HK-2 (cell line): Measurements from ENCODE around the gene TRPC4AP.
A peak's percentile ranks its signal among the peaks of the same experiment; 100 is the strongest.
"Not testable (repeated sequence)": the region's sequence is repeated elsewhere in the genome, so short reads cannot be mapped to it uniquely, and the experiment has no call there.

Experiments
- DNase-seq: peaks from one replicate; pipeline ENCODE4 v3.0.0-alpha.2; 2018; ENCODE audit not compliant: unreplicated experiment

The TRPC4AP gene

GRCh38 chr20:35101620-35102019, 9.0 kb upstream of the TRPC4AP start:
- no peak for DNase-seq

- peak; percentile 40 for DNase-seq
Observed at GRCh38 chr20:35093267-35093884, 769 bp upstream of the TRPC4AP start.

- peak; percentile 19 for DNase-seq
Observed at GRCh38 chr20:35091816-35092523, 637 bp downstream of the TRPC4AP start.

GRCh38 chr20:35088231-35089145, 4.1 kb downstream of the TRPC4AP start:
- DNase-seq, result no peak

GRCh38 chr20:35087791-35088190, 4.8 kb downstream of the TRPC4AP start:
- DNase-seq, result no peak

- no peak for DNase-seq
Observed at GRCh38 chr20:35087355-35087754, 5.3 kb downstream of the TRPC4AP start.

GRCh38 chr20:35085477-35086225, 7.0 kb downstream of the TRPC4AP start:
- DNase-seq, result no peak

GRCh38 chr20:35084998-35085397, 7.6 kb downstream of the TRPC4AP start:
- no peak for DNase-seq

GRCh38 chr20:35080348-35080642, 12.3 kb downstream of the TRPC4AP start:
- DNase-seq, result not testable (repeated sequence)

- no peak for DNase-seq
Observed at GRCh38 chr20:35079472-35080347, 12.9 kb downstream of the TRPC4AP start.

- DNase-seq, result no peak
Observed at GRCh38 chr20:35077872-35078271, 14.7 kb downstream of the TRPC4AP start.

GRCh38 chr20:35077341-35077740, 15.3 kb downstream of the TRPC4AP start:
- no peak for DNase-seq

GRCh38 chr20:35071436-35072153, 21.0 kb downstream of the TRPC4AP start:
- DNase-seq, result not testable (repeated sequence)

GRCh38 chr20:35066194-35066593, 26.4 kb downstream of the TRPC4AP start:
- DNase-seq, result no peak

- no peak for DNase-seq
Observed at GRCh38 chr20:35065181-35065580, 27.4 kb downstream of the TRPC4AP start.

GRCh38 chr20:35063168-35063567, 29.4 kb downstream of the TRPC4AP start:
- no peak for DNase-seq

- DNase-seq, result no peak
Observed at GRCh38 chr20:35062478-35062877, 30.1 kb downstream of the TRPC4AP start.

GRCh38 chr20:35060168-35060567, 32.4 kb downstream of the TRPC4AP start:
- DNase-seq, result no peak

- DNase-seq, result no peak
Observed at GRCh38 chr20:35059612-35060011, 33.0 kb downstream of the TRPC4AP start.

GRCh38 chr20:35059110-35059509, 33.5 kb downstream of the TRPC4AP start:
- no peak for DNase-seq
